T follicular helper cell (primary cell): Measurements from ENCODE around the gene COL20A1.
"Not testable (repeated sequence)": the region's sequence is repeated elsewhere in the genome, so short reads cannot be mapped to it uniquely, and the experiment has no call there.

Experiments
- DNase-seq: peaks from one replicate; pipeline ENCODE4 v3.0.0-alpha.2; 2020; ENCODE audit warnings: low read depth

Gene COL20A1

GRCh38 chr20:63290677-63291472, 2.1 kb upstream of the COL20A1 start:
- DNase-seq: peak; percentile 45

GRCh38 chr20:63291811-63292210, 1.2 kb upstream of the COL20A1 start:
- DNase-seq: no peak

GRCh38 chr20:63292292-63292701, 689 bp upstream of the COL20A1 start:
- no peak for DNase-seq

- DNase-seq: no peak
These were observed 470 bp downstream of the COL20A1 start for GRCh38 chr20:63293456-63293855.

- no peak for DNase-seq
These were observed 1.0 kb downstream of the COL20A1 start for GRCh38 chr20:63293871-63294535.

GRCh38 chr20:63294536-63294900, 1.5 kb downstream of the COL20A1 start:
- DNase-seq: no peak

- DNase-seq: no peak
These were observed 2.0 kb downstream of the COL20A1 start for GRCh38 chr20:63295018-63295417.

- no peak for DNase-seq
These were observed 2.4 kb downstream of the COL20A1 start for GRCh38 chr20:63295422-63295821.

- no peak for DNase-seq
These were observed 2.9 kb downstream of the COL20A1 start for GRCh38 chr20:63295846-63296245.

GRCh38 chr20:63296531-63297299, 3.7 kb downstream of the COL20A1 start:
- no peak for DNase-seq

- DNase-seq: no peak
These were observed 4.4 kb downstream of the COL20A1 start for GRCh38 chr20:63297371-63297781.

GRCh38 chr20:63297796-63298572, 5.0 kb downstream of the COL20A1 start:
- DNase-seq: no peak

GRCh38 chr20:63298731-63299312, 5.8 kb downstream of the COL20A1 start:
- DNase-seq: no peak

GRCh38 chr20:63301671-63302070, 8.7 kb downstream of the COL20A1 start:
- DNase-seq: no peak

- no peak for DNase-seq
These were observed 10.2 kb downstream of the COL20A1 start for GRCh38 chr20:63303095-63303666.

- DNase-seq: no peak
These were observed 12.4 kb downstream of the COL20A1 start for GRCh38 chr20:63305393-63305792.

GRCh38 chr20:63305933-63306672, 13.1 kb downstream of the COL20A1 start:
- not testable (repeated sequence) for DNase-seq

- DNase-seq: no peak
These were observed 13.9 kb downstream of the COL20A1 start for GRCh38 chr20:63306673-63307537.

- no peak for DNase-seq
These were observed 14.7 kb downstream of the COL20A1 start for GRCh38 chr20:63307538-63308217.
